Sigmoid colon (tissue), 4 donors: ENCODE measurements around the gene MADD.

Experiments used
- CTCF ChIP-seq, 4 experiments: fragments of 450-650 bp in 3 of 4; fragments of 200-600 bp in 1 of 4; IDR thresholded peaks; one replicate each; pipeline ENCODE4 v1.5.1; 2016 to 2019; ENCODE audit warnings: antibody characterized with exemption in 4 of 4, mild to moderate bottlenecking in 3 of 4, moderate library complexity in 2 of 4
- POLR2A ChIP-seq, 2 donors: fragments of 450-650 bp; IDR thresholded peaks; one replicate each; pipeline ENCODE4 v1.6.1; 2016; ENCODE audit warnings: antibody characterized with exemption in 2 of 2, mild to moderate bottlenecking in 2 of 2, moderate library complexity in 2 of 2
- POLR2AphosphoS5 ChIP-seq, 4 donors: sonication (generic); formaldehyde crosslinking; IDR thresholded peaks; one replicate each; pipeline ENCODE4 v1.6.1; 2017; ENCODE audit warnings: antibody characterized with exemption in 4 of 4

- no peak for TF ChIP-seq CTCF (IDR thresholded peaks at IDR 0.05)
- no peak for TF ChIP-seq POLR2AphosphoS5 (IDR thresholded peaks at IDR 0.05)
- no peak for TF ChIP-seq POLR2A (IDR thresholded peaks at IDR 0.05)
Measured at GRCh38 chr11:47260366-47260765, 9.6 kb upstream of the MADD start.
